HG02981 (cell line): ENCODE results near the gene TAX1BP1.
"Not testable (repeated sequence)": the region's sequence is repeated elsewhere in the genome, so short reads cannot be mapped to it uniquely, and the experiment has no call there.

ENCODE experiments used
- ATAC-seq: cut with Tn5 transposase; IDR thresholded peaks from one replicate; pipeline ENCODE4 v1.9.1; 2021; ENCODE audit warnings: mild to moderate bottlenecking, moderate library complexity; ENCODE audit not compliant: unreplicated experiment

TAX1BP1 gene

GRCh38 chr7:27840760-27841364 lies 100.9 kb downstream of the TAX1BP1 start:
- ATAC-seq = no peak

GRCh38 chr7:27842094-27842692 lies 102.2 kb downstream of the TAX1BP1 start:
- no peak for ATAC-seq

GRCh38 chr7:27842851-27843250 lies 102.9 kb downstream of the TAX1BP1 start:
- no peak for ATAC-seq

GRCh38 chr7:27843584-27844305 lies 103.8 kb downstream of the TAX1BP1 start:
- ATAC-seq = no peak

- no peak for ATAC-seq
These were observed 106.4 kb downstream of the TAX1BP1 start for GRCh38 chr7:27846388-27846787.

- no peak for ATAC-seq
These were observed 110.6 kb downstream of the TAX1BP1 start for GRCh38 chr7:27850531-27850930.

- not testable (repeated sequence) for ATAC-seq
These were observed 116.9 kb downstream of the TAX1BP1 start for GRCh38 chr7:27856703-27857485.

- no peak for ATAC-seq
These were observed 120.8 kb downstream of the TAX1BP1 start for GRCh38 chr7:27860800-27861199.

GRCh38 chr7:27861747-27862146 lies 121.8 kb downstream of the TAX1BP1 start:
- ATAC-seq = no peak

- no peak for ATAC-seq
These were observed 123.9 kb downstream of the TAX1BP1 start for GRCh38 chr7:27863880-27864279.

- ATAC-seq = no peak
These were observed 126.3 kb downstream of the TAX1BP1 start for GRCh38 chr7:27866256-27866655.

- no peak for ATAC-seq
These were observed 127.1 kb downstream of the TAX1BP1 start for GRCh38 chr7:27866828-27867672.

GRCh38 chr7:27868131-27868550 lies 128.2 kb downstream of the TAX1BP1 start:
- ATAC-seq = no peak

GRCh38 chr7:27869056-27869455 lies 129.1 kb downstream of the TAX1BP1 start:
- ATAC-seq = no peak

- ATAC-seq = no peak
These were observed 130.6 kb downstream of the TAX1BP1 start for GRCh38 chr7:27870595-27870994.

GRCh38 chr7:27871086-27871485 lies 131.1 kb downstream of the TAX1BP1 start:
- ATAC-seq = no peak

GRCh38 chr7:27871866-27872265 lies 131.9 kb downstream of the TAX1BP1 start:
- no peak for ATAC-seq

GRCh38 chr7:27872356-27873275 lies 132.7 kb downstream of the TAX1BP1 start:
- no peak for ATAC-seq
